Type B pancreatic cell (in vitro differentiated cells): Measurements from ENCODE around the gene STAT1. TPM values are rescaled to one million over a fixed set of nuclear protein-coding genes. Genes with fewer than 3 reads are reported as not detected.

ENCODE experiments used
- DNase-seq: peaks from one replicate; pipeline ENCODE4 v3.0.0; 2021; ENCODE audit warnings: mixed read lengths; ENCODE audit not compliant: unreplicated experiment; ENCODE audit errors: extremely low spot score
- H3K27ac Mint-ChIP-seq: 2 replicates; pipeline ENCODE4 v1.8.0; 2021; ENCODE audit warnings: mild to moderate bottlenecking, mixed read lengths
- H3K27me3 Mint-ChIP-seq: 2 replicates; pipeline ENCODE4 v1.8.0; 2021; ENCODE audit warnings: mixed read lengths
- H3K36me3 Mint-ChIP-seq: 2 replicates; pipeline ENCODE4 v1.8.0; 2021; ENCODE audit warnings: mixed read lengths
- H3K4me1 Mint-ChIP-seq: one replicate; pipeline ENCODE4 v1.8.0; 2021; ENCODE audit warnings: mixed read lengths; ENCODE audit not compliant: unreplicated experiment
- H3K4me3 Mint-ChIP-seq: 2 replicates; pipeline ENCODE4 v1.8.0; 2021; ENCODE audit warnings: mild to moderate bottlenecking, mixed read lengths
- H3K9me3 Mint-ChIP-seq: 2 replicates; pipeline ENCODE4 v1.8.0; 2021; ENCODE audit warnings: mixed read lengths
- total RNA-seq: library from RNA; stranded (reverse); gene quantifications from 2 replicates; pipeline ENCODE4 v1.2.1, GENCODE V29; 2021; ENCODE audit warnings: low replicate concordance
- TF ChIP-seq, protein P1 (sequence below): fragments of 200-600 bp; sonication (generic); conservative IDR thresholded peaks from 2 replicates; pipeline ENCODE4 v1.5.0; 2021; ENCODE audit warnings: antibody characterized with exemption, mild to moderate bottlenecking

Gene STAT1
- total RNA-seq, 1 donor from 2014 or later = 52.8 TPM

DNA sequence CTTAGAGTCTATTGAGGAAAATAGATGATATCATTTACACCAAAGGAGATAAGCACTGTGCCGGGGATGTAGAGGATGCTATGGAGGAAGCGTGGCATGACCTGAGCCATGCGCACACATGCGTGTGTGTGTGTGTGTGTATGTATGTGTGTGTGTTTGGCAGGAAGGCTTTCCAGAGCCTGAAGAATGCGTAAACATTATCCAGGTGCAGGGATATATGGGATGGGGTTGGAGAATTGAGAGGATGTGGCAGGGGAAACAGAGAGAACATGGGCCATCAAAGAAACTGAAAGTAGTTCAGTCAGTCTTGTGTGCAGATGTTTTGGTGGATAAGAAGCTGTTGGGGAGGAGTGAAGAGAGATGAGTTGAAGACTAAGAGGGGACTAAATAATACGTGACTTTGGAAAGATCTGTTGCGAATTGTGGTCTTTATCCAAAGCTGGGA is 9.3 kb upstream of the STAT1 start:
- Mint-ChIP-seq H3K27ac (no peak overlapping the region), H3K36me3 (no peaks in the 10 kb centered on the region), H3K9me3 (no peaks in the 10 kb centered on the region), H3K27me3 (no peaks in the 10 kb centered on the region), H3K4me3 (no peak overlapping the region), H3K4me1 (no peaks in the 10 kb centered on the region)
- DNase-seq = no peak
- TF ChIP-seq, protein P1, sequence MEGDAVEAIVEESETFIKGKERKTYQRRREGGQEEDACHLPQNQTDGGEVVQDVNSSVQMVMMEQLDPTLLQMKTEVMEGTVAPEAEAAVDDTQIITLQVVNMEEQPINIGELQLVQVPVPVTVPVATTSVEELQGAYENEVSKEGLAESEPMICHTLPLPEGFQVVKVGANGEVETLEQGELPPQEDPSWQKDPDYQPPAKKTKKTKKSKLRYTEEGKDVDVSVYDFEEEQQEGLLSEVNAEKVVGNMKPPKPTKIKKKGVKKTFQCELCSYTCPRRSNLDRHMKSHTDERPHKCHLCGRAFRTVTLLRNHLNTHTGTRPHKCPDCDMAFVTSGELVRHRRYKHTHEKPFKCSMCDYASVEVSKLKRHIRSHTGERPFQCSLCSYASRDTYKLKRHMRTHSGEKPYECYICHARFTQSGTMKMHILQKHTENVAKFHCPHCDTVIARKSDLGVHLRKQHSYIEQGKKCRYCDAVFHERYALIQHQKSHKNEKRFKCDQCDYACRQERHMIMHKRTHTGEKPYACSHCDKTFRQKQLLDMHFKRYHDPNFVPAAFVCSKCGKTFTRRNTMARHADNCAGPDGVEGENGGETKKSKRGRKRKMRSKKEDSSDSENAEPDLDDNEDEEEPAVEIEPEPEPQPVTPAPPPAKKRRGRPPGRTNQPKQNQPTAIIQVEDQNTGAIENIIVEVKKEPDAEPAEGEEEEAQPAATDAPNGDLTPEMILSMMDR = no peak

DNA sequence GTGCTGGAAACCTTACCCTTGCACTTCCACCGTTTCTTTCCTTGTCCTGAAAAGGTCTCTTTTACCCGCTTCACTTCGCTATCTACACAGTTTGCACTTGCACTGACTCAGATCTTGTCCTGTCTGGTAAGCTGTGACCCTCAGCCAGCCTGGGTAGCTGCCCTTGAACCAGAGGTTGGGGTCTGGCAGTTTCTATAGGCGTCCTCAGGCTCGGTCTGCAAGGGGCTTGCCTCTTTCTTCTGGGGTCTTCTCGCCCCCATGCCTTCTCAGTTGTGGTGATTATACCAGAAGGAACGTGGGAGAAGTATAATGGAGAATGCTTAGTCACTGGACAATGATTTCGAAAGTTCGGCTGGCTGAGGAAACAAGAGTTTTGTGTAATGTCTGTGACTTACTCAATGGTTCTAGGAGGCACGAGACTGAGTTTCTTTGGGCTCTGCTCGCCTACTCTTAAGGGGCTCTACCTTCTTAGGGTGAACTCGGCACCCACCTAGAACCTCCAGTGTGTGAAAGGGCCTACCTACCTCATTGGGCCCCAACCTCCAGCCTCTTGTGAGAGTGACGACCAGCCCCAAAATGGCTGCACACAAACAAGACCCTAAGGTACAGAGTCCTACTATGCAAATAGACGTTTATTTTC is 6.9 kb upstream of the STAT1 start:
- no peak for DNase-seq
- H3K4me3 Mint-ChIP-seq = no peak overlapping the region
- TF ChIP-seq, protein P1 = peak; percentile 24

DNA sequence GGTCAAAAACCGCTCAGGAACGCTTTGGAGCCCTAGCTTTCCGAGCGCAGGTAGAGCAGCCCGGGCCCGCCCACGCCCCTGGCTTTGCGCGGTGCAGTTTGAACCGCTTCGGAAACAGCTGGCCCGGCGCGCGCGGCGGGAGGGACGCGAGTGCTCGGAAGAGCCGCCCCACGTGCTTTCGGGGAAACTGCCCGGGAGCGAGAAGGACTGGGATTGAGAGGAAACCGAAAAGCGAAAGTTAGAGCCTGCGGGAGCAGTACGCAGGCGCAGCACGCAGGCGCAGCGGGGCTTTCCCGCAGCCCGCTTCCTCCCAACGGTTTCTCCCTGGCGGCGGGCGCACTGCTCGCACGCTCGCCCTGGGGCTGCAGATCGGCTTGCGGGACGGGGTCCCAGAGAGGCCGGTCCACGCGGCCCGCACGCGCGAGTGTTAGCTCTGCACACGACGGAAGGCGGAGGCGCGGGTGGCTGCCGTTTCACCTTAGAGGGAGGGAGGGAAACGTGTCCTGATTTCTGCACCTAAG is 6.3 kb upstream of the STAT1 start:
- TF ChIP-seq, protein P1 = peak; percentile 52
- no peak overlapping the region for H3K27ac Mint-ChIP-seq

More for the DNA sequence above, 6.9 kb upstream of the STAT1 start:
- H3K9me3 Mint-ChIP-seq = no peaks in the 10 kb centered on the region
- H3K36me3 Mint-ChIP-seq = no peaks in the 10 kb centered on the region
- H3K4me1 Mint-ChIP-seq = no peaks in the 10 kb centered on the region
- no peak overlapping the region for H3K27ac Mint-ChIP-seq
- H3K27me3 Mint-ChIP-seq = peaks cover 7% of the 10 kb centered on the region

DNA sequence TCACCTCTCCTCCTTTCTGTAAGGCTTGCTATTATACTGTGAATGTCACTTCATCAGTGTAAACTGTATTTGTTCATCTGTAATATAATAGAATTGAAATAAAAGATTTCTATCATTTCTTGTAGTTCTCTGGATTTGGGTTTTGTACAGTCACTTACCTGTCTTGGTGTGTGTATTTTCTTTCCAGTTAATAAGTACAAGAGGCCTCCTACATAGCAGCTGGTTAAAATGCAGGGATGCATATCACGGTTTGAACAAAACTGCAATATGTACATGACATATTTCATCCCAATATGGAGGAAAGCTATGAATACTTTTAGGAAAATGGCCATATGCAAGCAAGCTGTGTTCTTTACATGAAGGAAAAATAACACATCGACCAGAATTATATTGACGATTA is 5.4 kb upstream of the STAT1 start:
- peaks cover 9% of the 10 kb centered on the region for H3K27me3 Mint-ChIP-seq
- H3K4me1 Mint-ChIP-seq = no peaks in the 10 kb centered on the region
- TF ChIP-seq, protein P1 = no peak
- DNase-seq = no peak
- H3K36me3 Mint-ChIP-seq = no peaks in the 10 kb centered on the region
- no peaks in the 10 kb centered on the region for H3K9me3 Mint-ChIP-seq
- H3K27ac Mint-ChIP-seq = no peak overlapping the region
- no peak overlapping the region for H3K4me3 Mint-ChIP-seq

More for the DNA sequence above, 6.3 kb upstream of the STAT1 start:
- Mint-ChIP-seq H3K27me3 (peaks cover 9% of the 10 kb centered on the region), H3K4me1 (no peaks in the 10 kb centered on the region), H3K9me3 (no peaks in the 10 kb centered on the region), H3K36me3 (no peaks in the 10 kb centered on the region), H3K4me3 (no peak overlapping the region)
- peak; percentile 96 for DNase-seq

DNA sequence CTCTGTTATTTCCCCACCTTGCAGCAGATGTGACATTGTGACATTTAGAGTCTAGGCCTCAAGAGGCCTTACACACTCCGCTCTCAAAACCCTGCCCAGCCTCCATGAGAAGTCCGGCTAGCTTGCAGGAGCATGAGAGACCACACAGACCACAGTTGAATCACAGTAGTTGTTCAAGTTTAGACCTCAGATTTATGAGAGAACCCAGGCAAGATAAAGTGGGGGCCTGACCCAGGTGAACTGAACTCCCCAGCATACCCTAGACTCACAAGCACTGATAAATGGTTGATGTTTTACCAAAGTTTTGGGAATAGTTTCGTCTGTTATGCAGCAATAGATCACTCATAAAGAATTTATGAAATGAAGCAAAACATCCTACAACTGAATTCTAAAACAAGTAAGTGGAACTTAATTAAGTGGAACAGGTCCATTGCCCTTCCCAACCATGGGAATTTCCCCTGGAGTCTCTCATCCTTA is 4.7 kb upstream of the STAT1 start:
- Mint-ChIP-seq H3K27me3 (peaks cover 9% of the 10 kb centered on the region), H3K36me3 (no peaks in the 10 kb centered on the region), H3K4me3 (peak overlapping the region; percentile 10), H3K4me1 (no peaks in the 10 kb centered on the region), H3K27ac (no peak overlapping the region), H3K9me3 (no peaks in the 10 kb centered on the region)
- TF ChIP-seq, protein P1 = no peak
- DNase-seq = no peak
